ENCODE measurements around the gene SPATA7.
"Not testable (repeated sequence)": the region's sequence is repeated elsewhere in the genome, so short reads cannot be mapped to it uniquely, and the experiment has no call there.

SPATA7 gene

GRCh38 chr14:88363644-88364043 lies 21.8 kb upstream of the SPATA7 start:
- H3K4me1 ChIP-seq (ENCODE audit: insufficient read depth, poor library complexity, severe bottlenecking): no peaks in the 10 kb centered on the region
- H3K4me3 ChIP-seq (ENCODE audit: severe bottlenecking): no peak overlapping the region
- ATAC-seq (ENCODE audit: low read depth) (no peak), DNase-seq (ENCODE audit: low spot score) (no peak)
- no peak overlapping the region for H3K27ac ChIP-seq (ENCODE audit: poor library complexity, severe bottlenecking)
- no peak for TF ChIP-seq CTCF (IDR thresholded peaks at IDR 0.05; ENCODE audit: poor library complexity, severe bottlenecking)
- H3K9me3 ChIP-seq (ENCODE audit: severe bottlenecking): no peaks in the 10 kb centered on the region
- no peaks in the 10 kb centered on the region for H3K36me3 ChIP-seq (ENCODE audit: low read depth)
- peaks cover 5% of the 10 kb centered on the region for H3K27me3 ChIP-seq (ENCODE audit: insufficient read depth, poor library complexity, severe bottlenecking)

- TF ChIP-seq CTCF (IDR thresholded peaks at IDR 0.05; ENCODE audit: poor library complexity, severe bottlenecking): no peak
- peaks cover 10% of the 10 kb centered on the region for H3K27me3 ChIP-seq (ENCODE audit: insufficient read depth, poor library complexity, severe bottlenecking)
- ATAC-seq (ENCODE audit: low read depth) (peak; percentile 27; the same call in 1 of the 3 replicates), DNase-seq (ENCODE audit: low spot score) (no peak)
- no peaks in the 10 kb centered on the region for H3K4me1 ChIP-seq (ENCODE audit: insufficient read depth, poor library complexity, severe bottlenecking)
- H3K4me3 ChIP-seq (ENCODE audit: severe bottlenecking): no peak overlapping the region
- H3K9me3 ChIP-seq (ENCODE audit: severe bottlenecking): no peaks in the 10 kb centered on the region
- H3K27ac ChIP-seq (ENCODE audit: poor library complexity, severe bottlenecking): no peak overlapping the region
- no peaks in the 10 kb centered on the region for H3K36me3 ChIP-seq (ENCODE audit: low read depth)
Observed at GRCh38 chr14:88364710-88365413, 20.6 kb upstream of the SPATA7 start.

GRCh38 chr14:88369496-88369895 lies 16.0 kb upstream of the SPATA7 start:
- ATAC-seq (ENCODE audit: low read depth) (no peak), DNase-seq (ENCODE audit: low spot score) (no peak)
- H3K36me3 ChIP-seq (ENCODE audit: low read depth): no peaks in the 10 kb centered on the region
- peaks cover 28% of the 10 kb centered on the region for H3K27me3 ChIP-seq (ENCODE audit: insufficient read depth, poor library complexity, severe bottlenecking)
- H3K9me3 ChIP-seq (ENCODE audit: severe bottlenecking): no peaks in the 10 kb centered on the region
- H3K27ac ChIP-seq (ENCODE audit: poor library complexity, severe bottlenecking): no peak overlapping the region
- TF ChIP-seq CTCF (IDR thresholded peaks at IDR 0.05; ENCODE audit: poor library complexity, severe bottlenecking): no peak
- H3K4me1 ChIP-seq (ENCODE audit: insufficient read depth, poor library complexity, severe bottlenecking): no peaks in the 10 kb centered on the region
- no peak overlapping the region for H3K4me3 ChIP-seq (ENCODE audit: severe bottlenecking)

- H3K36me3 ChIP-seq (ENCODE audit: low read depth): no peaks in the 10 kb centered on the region
- no peaks in the 10 kb centered on the region for H3K9me3 ChIP-seq (ENCODE audit: severe bottlenecking)
- DNase-seq (ENCODE audit: low spot score) (no peak), ATAC-seq (ENCODE audit: low read depth) (no peak)
- H3K27me3 ChIP-seq (ENCODE audit: insufficient read depth, poor library complexity, severe bottlenecking): peaks cover 4% of the 10 kb centered on the region
- no peak overlapping the region for H3K4me3 ChIP-seq (ENCODE audit: severe bottlenecking)
- no peaks in the 10 kb centered on the region for H3K4me1 ChIP-seq (ENCODE audit: insufficient read depth, poor library complexity, severe bottlenecking)
- no peak overlapping the region for H3K27ac ChIP-seq (ENCODE audit: poor library complexity, severe bottlenecking)
- no peak for TF ChIP-seq CTCF (IDR thresholded peaks at IDR 0.05; ENCODE audit: poor library complexity, severe bottlenecking)
Observed at GRCh38 chr14:88379706-88380343, 5.6 kb upstream of the SPATA7 start.

GRCh38 chr14:88380405-88380804 lies 5.1 kb upstream of the SPATA7 start:
- DNase-seq (ENCODE audit: low spot score): no peak
- no peaks in the 10 kb centered on the region for H3K9me3 ChIP-seq (ENCODE audit: severe bottlenecking)
- H3K4me3 ChIP-seq (ENCODE audit: severe bottlenecking): no peak overlapping the region
- no peak overlapping the region for H3K27ac ChIP-seq (ENCODE audit: poor library complexity, severe bottlenecking)
- peak; percentile 32; the same call in 1 of the 3 replicates for ATAC-seq (ENCODE audit: low read depth)
- no peaks in the 10 kb centered on the region for H3K36me3 ChIP-seq (ENCODE audit: low read depth)
- H3K27me3 ChIP-seq (ENCODE audit: insufficient read depth, poor library complexity, severe bottlenecking): peaks cover 4% of the 10 kb centered on the region
- peak; percentile 48 for TF ChIP-seq CTCF (IDR thresholded peaks at IDR 0.05; ENCODE audit: poor library complexity, severe bottlenecking)
- H3K4me1 ChIP-seq (ENCODE audit: insufficient read depth, poor library complexity, severe bottlenecking): no peaks in the 10 kb centered on the region

GRCh38 chr14:88381634-88382033 lies 3.8 kb upstream of the SPATA7 start:
- H3K4me3 ChIP-seq (ENCODE audit: severe bottlenecking); H3K36me3 ChIP-seq (ENCODE audit: low read depth); H3K27me3 ChIP-seq (ENCODE audit: insufficient read depth, poor library complexity, severe bottlenecking); H3K27ac ChIP-seq (ENCODE audit: poor library complexity, severe bottlenecking); DNase-seq (ENCODE audit: low spot score); H3K4me1 ChIP-seq (ENCODE audit: insufficient read depth, poor library complexity, severe bottlenecking); ATAC-seq (ENCODE audit: low read depth); H3K9me3 ChIP-seq (ENCODE audit: severe bottlenecking): not testable (repeated sequence)

All from RWPE2 (cell line).